Measurements from ENCODE around the gene RUNDC3A.
"Not testable (repeated sequence)": the region's sequence is repeated elsewhere in the genome, so short reads cannot be mapped to it uniquely, and the experiment has no call there.

RUNDC3A gene

DNA sequence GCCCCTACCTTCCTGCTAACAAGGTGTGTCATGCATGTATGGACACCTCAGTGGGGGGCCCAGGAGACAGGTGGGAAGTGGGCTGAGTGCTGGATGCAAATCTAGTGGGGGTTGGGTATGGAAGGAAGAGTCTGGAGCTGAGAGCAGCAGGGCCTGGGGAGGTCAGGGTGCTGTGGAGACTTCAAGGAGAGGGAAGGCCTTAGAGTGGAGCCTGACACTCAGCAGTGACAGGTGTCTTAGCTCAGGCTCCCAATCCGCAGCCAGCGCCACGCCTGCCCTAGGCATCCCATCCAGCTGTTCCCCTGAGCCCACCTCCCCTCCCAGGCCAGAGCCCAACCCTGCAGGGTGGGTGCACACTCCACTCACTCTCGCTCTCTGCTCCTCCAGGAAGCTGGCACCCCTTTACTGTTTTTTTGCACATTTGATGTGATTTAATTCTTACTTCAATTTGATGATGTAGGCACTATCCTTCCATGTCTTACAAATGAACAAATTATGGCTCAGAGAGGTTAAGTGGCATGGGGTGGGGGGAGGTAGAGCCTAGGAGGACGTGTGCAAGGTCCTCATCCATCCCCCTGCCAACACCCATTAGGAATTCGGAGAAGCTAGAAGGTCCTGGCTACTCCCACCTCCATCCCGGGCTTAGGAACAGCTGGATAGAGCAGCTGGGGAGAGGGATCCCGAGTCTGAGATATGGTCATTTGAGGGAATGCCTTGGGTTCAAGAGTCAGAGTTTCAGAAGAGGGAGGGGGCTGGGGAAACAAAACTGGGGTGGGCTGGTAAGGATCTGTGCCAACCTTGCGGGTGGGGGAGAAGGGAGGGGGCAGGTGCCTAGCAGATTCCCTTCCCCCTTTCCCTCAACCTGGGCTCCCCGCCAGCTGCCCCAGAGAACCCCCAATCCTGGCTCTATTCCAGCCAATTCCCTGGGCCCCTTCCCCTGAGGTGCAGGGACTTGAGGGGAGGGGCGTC, 53.2 kb downstream of the RUNDC3A start:
- no peak for FAIRE-seq
- TF ChIP-seq POLR2A (IDR thresholded peaks at IDR 0.05; ENCODE audit: low read depth, low read length) (no peak), TAF1 (IDR thresholded peaks at IDR 0.05; ENCODE audit: low read depth, low read length) (no peak), POLR2AphosphoS5 (IDR thresholded peaks at IDR 0.05; ENCODE audit: low read depth, low read length) (no peak), POU2F2 (IDR thresholded peaks at IDR 0.05; ENCODE audit: low read depth, low read length) (no peak), PAX5 (IDR thresholded peaks at IDR 0.05; ENCODE audit: insufficient read depth, low read length, severe bottlenecking) (no peak)
- DNase-seq (ENCODE audit: insufficient read length, low spot score) = no peak

GRCh38 chr17:44362459-44362948, 54.1 kb downstream of the RUNDC3A start:
- TF ChIP-seq SPI1 (IDR thresholded peaks at IDR 0.05; ENCODE audit: low read depth, low read length) = no peak
- TF ChIP-seq PAX5 (IDR thresholded peaks at IDR 0.05; ENCODE audit: insufficient read depth, low read length, severe bottlenecking) = no peak
- TF ChIP-seq POLR2AphosphoS5 (IDR thresholded peaks at IDR 0.05; ENCODE audit: low read depth, low read length) = no peak
- TF ChIP-seq TAF1 (IDR thresholded peaks at IDR 0.05; ENCODE audit: low read depth, low read length) = no peak
- no peak for TF ChIP-seq POLR2A (IDR thresholded peaks at IDR 0.05; ENCODE audit: low read depth, low read length)
- no peak for TF ChIP-seq POU2F2 (IDR thresholded peaks at IDR 0.05; ENCODE audit: low read depth, low read length)
- DNase-seq (ENCODE audit: insufficient read length, low spot score) = no peak
- FAIRE-seq = no peak

DNA sequence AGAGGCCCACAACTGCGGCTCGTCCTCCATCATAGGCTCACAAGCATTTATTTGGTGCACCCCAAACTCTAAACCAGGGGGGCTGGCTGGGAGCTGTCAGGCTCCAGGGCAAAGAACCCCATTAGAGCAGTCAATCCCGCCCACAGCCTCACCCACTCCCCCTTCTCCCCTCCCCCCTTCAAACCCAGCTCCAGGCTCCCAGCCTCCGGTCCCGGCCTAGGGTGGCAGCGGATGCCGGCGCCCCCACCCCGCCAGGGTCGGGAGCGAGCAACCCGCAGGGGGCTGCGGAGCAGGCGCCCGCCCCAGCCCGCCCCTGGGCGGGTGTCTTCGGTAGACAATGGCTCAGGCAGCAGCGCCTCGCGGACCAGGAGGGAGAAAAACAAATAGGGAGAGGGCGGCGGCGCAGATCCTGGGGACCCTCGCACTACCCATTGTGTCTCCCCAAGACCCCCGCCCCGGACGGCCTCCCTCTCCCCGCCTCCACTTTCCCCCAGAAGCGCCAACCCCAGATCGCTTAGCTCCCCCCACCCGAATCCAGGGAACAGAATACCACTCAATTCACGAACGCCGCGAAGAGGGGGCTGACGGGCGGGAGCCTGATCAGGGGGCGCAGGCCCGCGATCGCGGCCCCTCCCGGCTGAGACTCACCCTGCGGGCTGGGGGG, 54.7 kb downstream of the RUNDC3A start:
- no peak for DNase-seq (ENCODE audit: insufficient read length, low spot score)
- no peak for FAIRE-seq
- TF ChIP-seq POLR2A (IDR thresholded peaks at IDR 0.05; ENCODE audit: low read depth, low read length) = no peak
- no peak for TF ChIP-seq POU2F2 (IDR thresholded peaks at IDR 0.05; ENCODE audit: low read depth, low read length)
- TF ChIP-seq PAX5 (IDR thresholded peaks at IDR 0.05; ENCODE audit: insufficient read depth, low read length, severe bottlenecking) = no peak
- no peak for TF ChIP-seq SPI1 (IDR thresholded peaks at IDR 0.05; ENCODE audit: low read depth, low read length)
- no peak for TF ChIP-seq POLR2AphosphoS5 (IDR thresholded peaks at IDR 0.05; ENCODE audit: low read depth, low read length)
- TF ChIP-seq TAF1 (IDR thresholded peaks at IDR 0.05; ENCODE audit: low read depth, low read length) = no peak

DNA sequence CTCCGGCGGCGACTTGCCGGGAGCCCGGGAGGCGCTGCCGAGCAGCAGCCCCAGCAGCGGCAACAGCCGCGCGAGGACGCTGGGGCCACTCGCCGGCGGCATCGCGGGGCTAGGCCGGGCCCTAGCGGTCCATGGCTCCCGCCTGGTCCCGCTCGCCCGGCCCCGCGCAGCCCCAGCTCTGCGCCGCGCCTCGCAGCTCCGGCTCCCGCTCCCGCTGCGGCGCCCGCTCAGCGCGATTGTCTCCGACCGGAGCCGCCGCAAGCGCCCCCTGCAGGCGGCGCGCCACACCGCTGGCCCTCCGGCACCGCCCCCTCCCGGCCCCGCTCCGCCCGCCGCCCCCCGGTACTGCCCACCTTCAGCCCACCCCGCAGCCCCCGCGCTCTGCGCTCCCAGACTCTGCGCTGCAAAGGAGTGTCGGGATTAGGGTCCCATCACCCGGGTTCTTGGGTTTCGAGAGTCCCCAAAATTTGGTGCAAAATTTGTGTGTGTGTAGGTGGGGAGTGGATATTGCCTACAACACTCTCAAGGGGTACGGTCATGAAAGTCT, 55.3 kb downstream of the RUNDC3A start, which contains the start of gene FAM171A2:
Gene FAM171A2 (minus strand): TSS at position 241 of the 547 bp plus-strand sequence. CDS start 139 bp downstream, at position 102.
- DNase-seq (ENCODE audit: insufficient read length, low spot score) = peak; percentile 91
- TF ChIP-seq POLR2A (IDR thresholded peaks at IDR 0.05; ENCODE audit: low read depth, low read length) (no peak), POLR2AphosphoS5 (IDR thresholded peaks at IDR 0.05; ENCODE audit: low read depth, low read length) (no peak), PAX5 (IDR thresholded peaks at IDR 0.05; ENCODE audit: insufficient read depth, low read length, severe bottlenecking) (peak; percentile 11), SPI1 (IDR thresholded peaks at IDR 0.05; ENCODE audit: low read depth, low read length) (no peak), POU2F2 (IDR thresholded peaks at IDR 0.05; ENCODE audit: low read depth, low read length) (no peak), TAF1 (IDR thresholded peaks at IDR 0.05; ENCODE audit: low read depth, low read length) (no peak)
- FAIRE-seq = peak; percentile 70

DNA sequence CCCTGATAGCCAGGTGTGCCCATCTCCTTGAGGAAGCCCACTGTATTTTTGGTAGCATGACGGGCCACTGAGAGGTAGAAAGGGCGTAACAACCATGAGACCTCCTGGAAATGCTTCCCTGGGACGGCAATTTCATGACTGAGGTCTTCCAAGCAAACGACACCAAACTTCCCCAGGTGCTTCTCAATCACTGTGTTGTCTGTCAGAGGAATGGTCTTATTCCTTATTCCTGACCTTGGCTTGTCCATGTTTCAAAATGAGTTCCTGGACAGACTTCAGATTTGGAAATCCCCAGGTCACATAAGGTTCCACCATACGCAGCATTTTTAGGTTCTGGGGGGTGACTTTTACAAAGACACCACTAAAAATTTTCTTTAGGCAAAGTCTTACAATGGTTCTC, 56.6 kb downstream of the RUNDC3A start:
- DNase-seq (ENCODE audit: insufficient read length, low spot score); FAIRE-seq: not testable (repeated sequence)

DNA sequence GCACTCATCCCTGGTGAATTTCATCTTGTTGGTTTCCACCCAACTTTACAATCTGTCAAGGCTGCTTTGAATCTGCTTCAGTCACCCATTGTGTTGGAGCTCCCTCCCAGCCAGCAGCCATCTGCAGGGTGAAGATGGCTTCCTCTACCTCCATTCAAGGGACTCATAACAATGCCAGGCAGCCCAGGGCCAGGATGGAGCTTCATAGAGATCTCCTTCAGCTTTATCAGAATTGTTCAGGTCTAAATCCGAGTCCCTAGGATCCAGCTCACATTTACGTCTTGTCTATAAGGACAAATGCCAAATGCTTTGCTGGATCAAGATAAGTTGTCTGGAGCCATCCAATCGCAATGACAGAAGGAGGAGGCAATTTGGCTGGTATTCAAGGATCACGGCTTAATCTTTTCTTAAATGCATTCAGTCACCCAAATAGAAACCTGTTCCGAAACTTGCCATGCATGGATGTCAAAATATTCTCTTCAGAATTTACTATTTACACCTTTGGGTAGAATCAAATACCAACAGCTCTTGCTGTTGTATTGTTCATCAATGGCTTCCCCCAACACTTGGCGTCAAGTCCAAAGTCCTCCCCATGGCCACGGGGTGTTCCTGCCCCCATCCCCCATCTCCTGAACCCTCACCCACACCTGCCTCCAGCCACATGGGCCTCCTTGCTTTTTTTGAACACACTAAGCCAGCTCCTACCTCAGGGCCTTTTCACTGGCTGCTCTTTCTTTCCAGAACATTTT, 59.0 kb downstream of the RUNDC3A start:
- TF ChIP-seq SPI1 (IDR thresholded peaks at IDR 0.05; ENCODE audit: low read depth, low read length) (no peak), PAX5 (IDR thresholded peaks at IDR 0.05; ENCODE audit: insufficient read depth, low read length, severe bottlenecking) (no peak), POLR2A (IDR thresholded peaks at IDR 0.05; ENCODE audit: low read depth, low read length) (no peak), POLR2AphosphoS5 (IDR thresholded peaks at IDR 0.05; ENCODE audit: low read depth, low read length) (no peak), TAF1 (IDR thresholded peaks at IDR 0.05; ENCODE audit: low read depth, low read length) (no peak), POU2F2 (IDR thresholded peaks at IDR 0.05; ENCODE audit: low read depth, low read length) (no peak)
- FAIRE-seq (no peak), DNase-seq (ENCODE audit: insufficient read length, low spot score) (no peak)
